ENCODE results near the gene ITPR1. TPM values are rescaled to one million over a fixed set of nuclear protein-coding genes. Genes with fewer than 3 reads are reported as not detected.
A peak's percentile ranks its signal among the peaks of the same experiment; 100 is the strongest.

ITPR1 gene
- polyA plus RNA-seq, 2 of the 4 experiments (the other 2 are of a cell fraction), result 2.8 to 9.6 TPM

GRCh38 chr3:4877173-4877787 lies 384.1 kb downstream of the ITPR1 start:
- FAIRE-seq (no peak), DNase-seq (ENCODE audit: low read depth in 1 of 2, low spot score in 1 of 2) (no peak), ATAC-seq (no peak)
- Histone ChIP-seq H3K4me1 (peaks cover 8% of the 10 kb centered on the region; the same call in 2 of the 3 replicates), H3K9me3 (no peaks in the 10 kb centered on the region), H3K4me3 (no peak overlapping the region), H3K27ac (no peak overlapping the region), H3K4me2 (no peak overlapping the region)
- ChIA-PET POLR2A (no interaction called here), CTCF (interaction anchor here (0.9 kb wide), 1 partner anchor 103 kb away, joined by 3 read pairs; no protein-coding TSS in a partner anchor)
- TF ChIP-seq POLR2AphosphoS2 (conservative IDR thresholded peaks at IDR 0.05; ENCODE audit: low read length) (no peak), MAFK (IDR thresholded peaks at IDR 0.05; ENCODE audit: partially characterized antibody) (peak; percentile 40)
- 72% methylated on average over 3 of the region's 3 CpGs for WGBS (ENCODE audit: missing lambda C conversion rate)

- TF ChIP-seq NFE2L2 (conservative IDR thresholded peaks at IDR 0.05; ENCODE audit: low read length) (no peak), BHLHE40 (IDR thresholded peaks at IDR 0.05; ENCODE audit: low read depth, low read length) (no peak), ZSCAN20 (CRISPR knock-in tag; IDR thresholded peaks at IDR 0.05) (no peak), HDAC2 (IDR thresholded peaks at IDR 0.05) (no peak)
- 93% methylated on average over 6 of the region's 6 CpGs for WGBS (ENCODE audit: missing lambda C conversion rate)
- ChIA-PET POLR2A (interaction anchor here (1.0 kb wide), 1 partner anchor 98 kb away, joined by 3 read pairs; the partner anchor contains the start of gene BHLHE40), CTCF (interaction anchor here (0.7 to 1.5 kb wide), 5 partner anchors 9 to 252 kb away, joined by 3 to 4 read pairs (median 3); partner anchors contain the start of gene BHLHE40)
- DNase-seq (ENCODE audit: low read depth in 1 of 2, low spot score in 1 of 2) (no peak), ATAC-seq (no peak), FAIRE-seq (no peak)
- H3K4me2 ChIP-seq, result no peak overlapping the region
- H3K9me3 ChIP-seq, result no peaks in the 10 kb centered on the region
- H3K27ac ChIP-seq, result no peak overlapping the region
- peaks cover 8% of the 10 kb centered on the region; the same call in 2 of the 3 replicates for H3K4me1 ChIP-seq
- H3K4me3 ChIP-seq, result no peak overlapping the region
Observed at GRCh38 chr3:4880850-4881249, 387.7 kb downstream of the ITPR1 start.

- TF ChIP-seq CBX2 (IDR thresholded peaks at IDR 0.05; ENCODE audit: borderline replicate concordance, low read depth) (no peak), CEBPB (IDR thresholded peaks at IDR 0.05) (no peak), HES2 (IDR thresholded peaks at IDR 0.05) (no peak), SMC3 (IDR thresholded peaks at IDR 0.05) (no peak), USF2 (IDR thresholded peaks at IDR 0.05) (no peak), PBX3 (IDR thresholded peaks at IDR 0.05) (no peak)
- Histone ChIP-seq H3K27ac (no peak overlapping the region), H3K4me1 (peaks cover 16% of the 10 kb centered on the region), H3K4me2 (no peak overlapping the region), H3K4me3 (no peak overlapping the region), H3K9me3 (no peaks in the 10 kb centered on the region)
- POLR2A ChIA-PET, result no interaction called here
- 86% methylated on average over 4 of the region's 4 CpGs for WGBS (ENCODE audit: missing lambda C conversion rate)
- FAIRE-seq (no peak), DNase-seq (ENCODE audit: low read depth in 1 of 2, low spot score in 1 of 2) (no peak), ATAC-seq (no peak)
- CTCF ChIA-PET, result interaction anchor here (0.8 to 2.1 kb wide), 4 partner anchors 12 to 161 kb away, joined by 3 to 6 read pairs (median 3); no protein-coding TSS in a partner anchor
Observed at GRCh38 chr3:4882548-4882947, 389.4 kb downstream of the ITPR1 start.

GRCh38 chr3:4883011-4883410 lies 389.9 kb downstream of the ITPR1 start:
- Histone ChIP-seq H3K4me3 (no peak overlapping the region), H3K9me3 (no peaks in the 10 kb centered on the region), H3K27ac (no peak overlapping the region), H3K4me2 (no peak overlapping the region), H3K4me1 (peaks cover 17% of the 10 kb centered on the region)
- FAIRE-seq (no peak), DNase-seq (ENCODE audit: low read depth in 1 of 2, low spot score in 1 of 2) (no peak), ATAC-seq (no peak)
- WGBS (ENCODE audit: missing lambda C conversion rate), result 87% methylated on average over 3 of the region's 3 CpGs
- ChIA-PET CTCF (interaction anchor here (1.0 to 2.1 kb wide), 2 partner anchors 97 to 162 kb away, joined by 3 to 6 read pairs; no protein-coding TSS in a partner anchor), POLR2A (no interaction called here)
- TF ChIP-seq ELK1 (IDR thresholded peaks at IDR 0.05; ENCODE audit: low read depth, low read length) (no peak), HEYL (CRISPR knock-in tag; IDR thresholded peaks at IDR 0.05) (no peak), NR3C1 (IDR thresholded peaks at IDR 0.05) (no peak), HMGXB4 (CRISPR knock-in tag; IDR thresholded peaks at IDR 0.05; ENCODE audit: borderline replicate concordance) (no peak), POLR2A (IDR thresholded peaks at IDR 0.05; ENCODE audit: low read length) (no peak), REST (IDR thresholded peaks at IDR 0.05) (no peak), HOXB5 (CRISPR knock-in tag; IDR thresholded peaks at IDR 0.05) (no peak), CBX8 (IDR thresholded peaks at IDR 0.05) (no peak), FOXS1 (CRISPR knock-in tag; IDR thresholded peaks at IDR 0.05) (no peak), USF2 (IDR thresholded peaks at IDR 0.05) (no peak)
